GM10248 (cell line): ENCODE measurements around the gene TMEM201.

Source experiments
- CTCF ChIA-PET: fragments of 300-600 bp; sonication (Branson Sonifier 250); formaldehyde crosslinking; extraction: SDS; loops from one replicate; lab custom pipeline; 2021; ENCODE audit warnings: antibody characterized with exemption; lab: Yijun Ruan, JAX
- POLR2A ChIA-PET: fragments of 350-650 bp; sonication (Branson Sonifier 250); formaldehyde crosslinking; extraction: SDS; loops from one replicate; lab custom pipeline; 2020; ENCODE audit warnings: antibody characterized with exemption; lab: Yijun Ruan, JAX
- DNase-seq: peaks from one replicate; pipeline ENCODE4 v3.0.0; 2012; ENCODE audit errors: extremely low spot score
- CTCF ChIP-seq: IDR thresholded peaks from 2 replicates; pipeline ENCODE4 v1.5.1; 2012; ENCODE audit warnings: mild to moderate bottlenecking, low read depth; ENCODE audit errors: extremely low read depth, missing control alignments, control extremely low read depth

TMEM201 gene

GRCh38 chr1:9655836-9656235 is 67.1 kb downstream of the TMEM201 start:
- TF ChIP-seq CTCF: no peak
- DNase-seq: no peak
- POLR2A ChIA-PET: interaction anchor here (0.5 to 0.6 kb wide), 2 partner anchors 18 to 31 kb away, joined by 3 to 5 read pairs; no protein-coding TSS in a partner anchor
- CTCF ChIA-PET: interaction anchor here (0.9 to 9.7 kb wide), 7 partner anchors 9 to 65 kb away, joined by 3 to 117 read pairs (median 7); no protein-coding TSS in a partner anchor

- CTCF ChIA-PET: interaction anchor here (1.2 to 9.7 kb wide), 5 partner anchors 10 to 127 kb away, joined by 4 to 117 read pairs (median 5); no protein-coding TSS in a partner anchor
- POLR2A ChIA-PET: interaction anchor here (0.6 to 1.3 kb wide), 8 partner anchors 10 to 799 kb away, joined by 3 to 10 read pairs (median 3); no protein-coding TSS in a partner anchor
- DNase-seq: no peak
- TF ChIP-seq CTCF: no peak
These were observed 68.9 kb downstream of the TMEM201 start for GRCh38 chr1:9657521-9658032.

- CTCF ChIA-PET: interaction anchor here (1.2 to 9.7 kb wide), 3 partner anchors 10 to 29 kb away, joined by 4 to 117 read pairs (median 5); no protein-coding TSS in a partner anchor
- POLR2A ChIA-PET: interaction anchor here (0.6 to 1.3 kb wide), 8 partner anchors 9 to 798 kb away, joined by 3 to 10 read pairs (median 3); no protein-coding TSS in a partner anchor
- no peak for TF ChIP-seq CTCF
- DNase-seq: no peak
These were observed 69.5 kb downstream of the TMEM201 start for GRCh38 chr1:9658199-9658598.

GRCh38 chr1:9659328-9659727 is 70.6 kb downstream of the TMEM201 start:
- ChIA-PET POLR2A (no interaction called here), CTCF (interaction anchor here (1.4 kb wide), 2 partner anchors 15 to 31 kb away, joined by 3 to 4 read pairs; no protein-coding TSS in a partner anchor)
- TF ChIP-seq CTCF: no peak
- no peak for DNase-seq

GRCh38 chr1:9663257-9663656 is 74.5 kb downstream of the TMEM201 start:
- POLR2A ChIA-PET: no interaction called here

More at GRCh38 chr1:9663257-9663656, 74.5 kb downstream of the TMEM201 start:
- TF ChIP-seq CTCF: no peak
- CTCF ChIA-PET: no interaction called here
- no peak for DNase-seq
